Neural progenitor cell (in vitro differentiated cells): ENCODE data around the gene PIP4K2A.

Experiments used
- CTCF ChIP-seq: fragments of 200-600 bp; sonication (generic); IDR thresholded peaks from 2 replicates; pipeline ENCODE4 v1.5.1; 2017; ENCODE audit warnings: antibody characterized with exemption, mild to moderate bottlenecking
- EZH2 ChIP-seq: fragments of 200-600 bp; sonication (generic); IDR thresholded peaks from 2 replicates; pipeline ENCODE4 v1.6.1; 2017; ENCODE audit warnings: antibody characterized with exemption, mild to moderate bottlenecking, moderate library complexity
- EZH2phosphoT487 ChIP-seq: fragments of 200-600 bp; sonication (generic); IDR thresholded peaks from 2 replicates; pipeline ENCODE4 v1.6.1; 2017; ENCODE audit warnings: antibody characterized with exemption

- TF ChIP-seq CTCF (no peak), EZH2 (no peak), EZH2phosphoT487 (no peak)
Observed at GRCh38 chr10:22634093-22634492, 80.3 kb downstream of the PIP4K2A start.
